Measurements from ENCODE around the gene MRPS33.

The MRPS33 gene

GRCh38 chr7:141028767-141029166 is 14.0 kb upstream of the MRPS33 start:
- ChIA-PET POLR2A (no interaction called here), CTCF (no interaction called here)
- no peak for DNase-seq (ENCODE audit: extremely low spot score)
- TF ChIP-seq ARNT (IDR thresholded peaks at IDR 0.05), result no peak
- no peak for TF ChIP-seq PKNOX1 (IDR thresholded peaks at IDR 0.05)
- TF ChIP-seq LEF1 (IDR thresholded peaks at IDR 0.05; ENCODE audit: borderline replicate concordance), result no peak
- TF ChIP-seq BHLHE40 (IDR thresholded peaks at IDR 0.05; ENCODE audit: borderline replicate concordance), result no peak
- no peak for TF ChIP-seq L3MBTL2 (conservative IDR thresholded peaks at IDR 0.05)
- no peak for TF ChIP-seq SUZ12 (IDR thresholded peaks at IDR 0.05)
- TF ChIP-seq FOXA1 (IDR thresholded peaks at IDR 0.05), result no peak
- TF ChIP-seq TARDBP (IDR thresholded peaks at IDR 0.05), result no peak
- TF ChIP-seq FOXM1 (IDR thresholded peaks at IDR 0.05; ENCODE audit: borderline replicate concordance), result no peak
- no peak for TF ChIP-seq CTBP1 (IDR thresholded peaks at IDR 0.05; ENCODE audit: borderline replicate concordance)
- TF ChIP-seq HDGF (IDR thresholded peaks at IDR 0.05; ENCODE audit: borderline replicate concordance), result no peak
- no peak for TF ChIP-seq NFRKB (IDR thresholded peaks at IDR 0.05)
- TF ChIP-seq SP1 (IDR thresholded peaks at IDR 0.05), result no peak
- TF ChIP-seq ELF4 (IDR thresholded peaks at IDR 0.05), result no peak

- no peak for DNase-seq (ENCODE audit: extremely low spot score)
- ChIA-PET POLR2A (interaction anchor here (1.9 kb wide), 1 partner anchor 12 kb away, joined by 8 read pairs; the partner anchor contains the start of gene MRPS33), CTCF (no interaction called here)
- TF ChIP-seq NFRKB (IDR thresholded peaks at IDR 0.05) (no peak), ARNT (IDR thresholded peaks at IDR 0.05) (no peak), SUZ12 (IDR thresholded peaks at IDR 0.05) (no peak), FOXK2 (IDR thresholded peaks at IDR 0.05) (no peak)
Measured at GRCh38 chr7:141027043-141027442, 12.3 kb upstream of the MRPS33 start.

GRCh38 chr7:141024668-141025067 is 9.9 kb upstream of the MRPS33 start:
- CTCF ChIA-PET, result no interaction called here
- DNase-seq (ENCODE audit: extremely low spot score), result no peak
- no peak for TF ChIP-seq PKNOX1 (IDR thresholded peaks at IDR 0.05)
- no peak for TF ChIP-seq ZNF384 (IDR thresholded peaks at IDR 0.05)
- TF ChIP-seq L3MBTL2 (conservative IDR thresholded peaks at IDR 0.05), result no peak
- TF ChIP-seq SUZ12 (IDR thresholded peaks at IDR 0.05), result no peak
- TF ChIP-seq LEF1 (IDR thresholded peaks at IDR 0.05; ENCODE audit: borderline replicate concordance), result no peak
- POLR2A ChIA-PET, result interaction anchor here (1.1 kb wide), 1 partner anchor 10 kb away, joined by 4 read pairs; the partner anchor contains the start of gene MRPS33

GRCh38 chr7:141023295-141023694 is 8.5 kb upstream of the MRPS33 start:
- DNase-seq (ENCODE audit: extremely low spot score), result no peak
- POLR2A ChIA-PET, result no interaction called here
- TF ChIP-seq SP1 (IDR thresholded peaks at IDR 0.05) (no peak), BHLHE40 (IDR thresholded peaks at IDR 0.05; ENCODE audit: borderline replicate concordance) (no peak), ELF4 (IDR thresholded peaks at IDR 0.05) (no peak), SUZ12 (IDR thresholded peaks at IDR 0.05) (no peak), FOXM1 (IDR thresholded peaks at IDR 0.05; ENCODE audit: borderline replicate concordance) (no peak), ARNT (IDR thresholded peaks at IDR 0.05) (no peak), TARDBP (IDR thresholded peaks at IDR 0.05) (no peak), CTBP1 (IDR thresholded peaks at IDR 0.05; ENCODE audit: borderline replicate concordance) (no peak), FOXK2 (IDR thresholded peaks at IDR 0.05) (no peak), NFRKB (IDR thresholded peaks at IDR 0.05) (no peak), ZNF384 (IDR thresholded peaks at IDR 0.05) (no peak), LEF1 (IDR thresholded peaks at IDR 0.05; ENCODE audit: borderline replicate concordance) (no peak), FOXA1 (IDR thresholded peaks at IDR 0.05) (no peak), HDGF (IDR thresholded peaks at IDR 0.05; ENCODE audit: borderline replicate concordance) (no peak), L3MBTL2 (conservative IDR thresholded peaks at IDR 0.05) (no peak), PKNOX1 (IDR thresholded peaks at IDR 0.05) (no peak)
- CTCF ChIA-PET, result no interaction called here

GRCh38 chr7:141017555-141017954 is 2.8 kb upstream of the MRPS33 start:
- POLR2A ChIA-PET, result interaction anchor here (4.5 kb wide), 1 partner anchor 55 kb away, joined by 50 read pairs; the partner anchor contains the start of gene TMEM178B
- CTCF ChIA-PET, result interaction anchor here (1.3 kb wide), 1 partner anchor 9 kb away, joined by 3 read pairs; no protein-coding TSS in a partner anchor
- no peak for TF ChIP-seq ELF4 (IDR thresholded peaks at IDR 0.05)
- no peak for TF ChIP-seq FOXM1 (IDR thresholded peaks at IDR 0.05; ENCODE audit: borderline replicate concordance)
- no peak for TF ChIP-seq PKNOX1 (IDR thresholded peaks at IDR 0.05)
- DNase-seq (ENCODE audit: extremely low spot score), result no peak

GRCh38 chr7:141016349-141016748 is 1.6 kb upstream of the MRPS33 start:
- no peak for DNase-seq (ENCODE audit: extremely low spot score)
- ChIA-PET POLR2A (interaction anchor here (4.5 kb wide), 1 partner anchor 56 kb away, joined by 50 read pairs; the partner anchor contains the start of gene TMEM178B), CTCF (interaction anchor here (0.7 kb wide), 1 partner anchor 93 kb away, joined by 5 read pairs; no protein-coding TSS in a partner anchor)
- TF ChIP-seq PKNOX1 (IDR thresholded peaks at IDR 0.05) (no peak), FOXM1 (IDR thresholded peaks at IDR 0.05; ENCODE audit: borderline replicate concordance) (no peak), FOXK2 (IDR thresholded peaks at IDR 0.05) (no peak), BHLHE40 (IDR thresholded peaks at IDR 0.05; ENCODE audit: borderline replicate concordance) (no peak), TARDBP (IDR thresholded peaks at IDR 0.05) (no peak), HDGF (IDR thresholded peaks at IDR 0.05; ENCODE audit: borderline replicate concordance) (no peak), SP1 (IDR thresholded peaks at IDR 0.05) (no peak), ARNT (IDR thresholded peaks at IDR 0.05) (no peak), L3MBTL2 (conservative IDR thresholded peaks at IDR 0.05) (no peak), CTBP1 (IDR thresholded peaks at IDR 0.05; ENCODE audit: borderline replicate concordance) (no peak), FOXA1 (IDR thresholded peaks at IDR 0.05) (no peak), ELF4 (IDR thresholded peaks at IDR 0.05) (no peak), NFRKB (IDR thresholded peaks at IDR 0.05) (no peak), LEF1 (IDR thresholded peaks at IDR 0.05; ENCODE audit: borderline replicate concordance) (no peak), ZNF384 (IDR thresholded peaks at IDR 0.05) (no peak), SUZ12 (IDR thresholded peaks at IDR 0.05) (no peak)
